Breast epithelium (tissue), 4 donors: ENCODE data around the gene CCL24. TPM values are rescaled to one million over a fixed set of nuclear protein-coding genes. Genes with fewer than 3 reads are reported as not detected.
"Not testable (repeated sequence)": the region's sequence is repeated elsewhere in the genome, so short reads cannot be mapped to it uniquely, and the experiment has no call there.

Experiments used
- DNase-seq, 2 donors: peaks; one replicate each; pipeline ENCODE4 v3.0.0-alpha.2; 2019; ENCODE audit warnings: low spot score in 2 of 2
- H3K27ac ChIP-seq, 2 donors: fragments of 200-600 bp; sonication (generic) in 1 of 2; one replicate each; pipeline ENCODE4 v1.5.1; 2016 to 2019; ENCODE audit warnings: mild to moderate bottlenecking in 1 of 2
- H3K27me3 ChIP-seq, 2 donors: fragments of 200-600 bp; sonication (generic) in 1 of 2; one replicate each; pipeline versions ENCODE4 v1.5.1 to v1.6.0; 2017 to 2019; ENCODE audit warnings: control low read depth in 1 of 2, mild to moderate bottlenecking in 1 of 2
- H3K36me3 ChIP-seq: fragments of 200-600 bp; one replicate; pipeline ENCODE4 v1.5.1; 2019
- H3K4me1 ChIP-seq, 2 donors: fragments of 200-600 bp; sonication (generic); one replicate each; pipeline ENCODE4 v1.5.1; 2016 to 2019; ENCODE audit warnings: control low read depth in 1 of 2
- H3K4me3 ChIP-seq, 3 donors: fragments of 200-600 bp; sonication (generic); 1 replicate in 2 of 3; 2 replicates in 1 of 3; pipeline ENCODE4 v1.5.1; 2016 to 2019; ENCODE audit warnings: mild to moderate bottlenecking in 3 of 3, moderate library complexity in 2 of 3
- H3K9me3 ChIP-seq, 2 donors: fragments of 200-600 bp; sonication (generic) in 1 of 2; one replicate each; pipeline ENCODE4 v1.5.1; 2016 to 2019; ENCODE audit warnings: control low read depth in 1 of 2
- CTCF ChIP-seq, 3 donors: fragments of 450-650 bp; IDR thresholded peaks; one replicate each; pipeline ENCODE4 v1.5.1; 2016 to 2017; ENCODE audit warnings: antibody characterized with exemption in 3 of 3, mild to moderate bottlenecking in 3 of 3, moderate library complexity in 3 of 3
- POLR2A ChIP-seq: fragments of 450-650 bp; IDR thresholded peaks from one replicate; pipeline ENCODE4 v1.6.1; 2016; ENCODE audit warnings: antibody characterized with exemption, mild to moderate bottlenecking, moderate library complexity
- POLR2AphosphoS5 ChIP-seq, 3 donors: sonication (generic); formaldehyde crosslinking; IDR thresholded peaks; one replicate each; pipeline ENCODE4 v1.6.1; 2017; ENCODE audit warnings: antibody characterized with exemption in 3 of 3
- intact Hi-C: fragments of 100-400 bp; cut with DNase I; formaldehyde crosslinking; loops from one replicate; pipeline ENCODE4 v1.15.1; 2023; ENCODE audit warnings: low total_unique reads
- total RNA-seq, 3 donors: library from RNA; depleted of rRNA; stranded (reverse); fragments of >200 nt; gene quantifications; one replicate each; pipeline ENCODE4 v1.1.0, GENCODE V29; 2016

CCL24 gene
- total RNA-seq, 3 donors from 2014 or later: 1.3 TPM; not detected in 2

- intact Hi-C loops: no loop called here
- Histone ChIP-seq H3K4me3 (no peak overlapping the region), H3K27ac (no peak overlapping the region), H3K4me1 (no peaks in the 10 kb centered on the region), H3K27me3 (no peaks in the 10 kb centered on the region), H3K36me3 (no peaks in the 10 kb centered on the region), H3K9me3 (no peaks in the 10 kb centered on the region)
- TF ChIP-seq CTCF (IDR thresholded peaks at IDR 0.05): no peak
- TF ChIP-seq POLR2AphosphoS5 (IDR thresholded peaks at IDR 0.05): no peak
- TF ChIP-seq POLR2A: no peak
- no peak for DNase-seq
Measured at GRCh38 chr7:75776295-75776971, 37.2 kb downstream of the CCL24 start.

- DNase-seq, H3K36me3 ChIP-seq, H3K9me3 ChIP-seq, H3K27ac ChIP-seq, H3K4me1 ChIP-seq, H3K27me3 ChIP-seq, intact Hi-C loops, H3K4me3 ChIP-seq: not testable (repeated sequence)
Measured at GRCh38 chr7:75773958-75774357, 39.6 kb downstream of the CCL24 start.

- TF ChIP-seq POLR2A: no peak
- TF ChIP-seq CTCF (IDR thresholded peaks at IDR 0.05): no peak
- TF ChIP-seq POLR2AphosphoS5 (IDR thresholded peaks at IDR 0.05): peak in 1 of 3 donors; percentile 32
- H3K4me1 ChIP-seq: no peaks in the 10 kb centered on the region
- H3K27ac ChIP-seq: peak within 1 kb of the TSS in 1 of 2 donors; percentile 48
- no peak within 1 kb of the TSS for H3K4me3 ChIP-seq
- DNase-seq: peak in 1 of 2 donors; percentile 52
- no peaks in the 10 kb centered on the region for H3K36me3 ChIP-seq
- no peaks in the 10 kb centered on the region for H3K9me3 ChIP-seq
- intact Hi-C loops: no loop called here
- no peaks in the 10 kb centered on the region for H3K27me3 ChIP-seq
Measured at GRCh38 chr7:75772081-75773077, 41.2 kb downstream of the CCL24 start, which contains the start of gene CCL26. Gene CCL26 (minus strand): TSS chr7:75772211. CDS start chr7:75772176, 35 bp downstream.

DNA sequence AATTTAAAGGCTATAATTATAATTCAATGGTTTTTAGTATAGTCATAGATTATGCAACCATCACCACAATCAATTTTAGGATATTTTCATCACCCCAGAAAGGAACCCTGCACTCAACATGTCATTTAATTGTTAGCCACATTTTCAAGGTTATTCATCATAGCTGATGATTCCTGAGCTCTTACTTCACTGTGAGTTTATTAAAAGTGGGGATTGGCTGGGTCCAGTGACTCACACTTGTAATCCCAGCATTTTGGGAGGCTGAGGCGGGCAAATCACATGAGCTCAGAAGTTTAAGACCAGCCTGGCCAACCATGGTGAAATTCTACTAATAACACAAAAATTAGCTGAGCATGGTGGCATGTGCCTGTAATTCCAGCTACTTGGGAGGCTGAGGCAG is 42.4 kb downstream of the CCL24 start:
- H3K27ac ChIP-seq: no peak overlapping the region

More for the DNA sequence above, 42.4 kb downstream of the CCL24 start:
- H3K4me3 ChIP-seq: no peak overlapping the region
- no peaks in the 10 kb centered on the region for H3K9me3 ChIP-seq
- H3K36me3 ChIP-seq: no peaks in the 10 kb centered on the region
- intact Hi-C loops: no loop called here
- no peak for DNase-seq
- no peaks in the 10 kb centered on the region for H3K4me1 ChIP-seq
- no peaks in the 10 kb centered on the region for H3K27me3 ChIP-seq
- TF ChIP-seq POLR2A (no peak), POLR2AphosphoS5 (IDR thresholded peaks at IDR 0.05) (no peak), CTCF (IDR thresholded peaks at IDR 0.05) (no peak)
